Measurements from ENCODE around the gene SIRT6.

DNA sequence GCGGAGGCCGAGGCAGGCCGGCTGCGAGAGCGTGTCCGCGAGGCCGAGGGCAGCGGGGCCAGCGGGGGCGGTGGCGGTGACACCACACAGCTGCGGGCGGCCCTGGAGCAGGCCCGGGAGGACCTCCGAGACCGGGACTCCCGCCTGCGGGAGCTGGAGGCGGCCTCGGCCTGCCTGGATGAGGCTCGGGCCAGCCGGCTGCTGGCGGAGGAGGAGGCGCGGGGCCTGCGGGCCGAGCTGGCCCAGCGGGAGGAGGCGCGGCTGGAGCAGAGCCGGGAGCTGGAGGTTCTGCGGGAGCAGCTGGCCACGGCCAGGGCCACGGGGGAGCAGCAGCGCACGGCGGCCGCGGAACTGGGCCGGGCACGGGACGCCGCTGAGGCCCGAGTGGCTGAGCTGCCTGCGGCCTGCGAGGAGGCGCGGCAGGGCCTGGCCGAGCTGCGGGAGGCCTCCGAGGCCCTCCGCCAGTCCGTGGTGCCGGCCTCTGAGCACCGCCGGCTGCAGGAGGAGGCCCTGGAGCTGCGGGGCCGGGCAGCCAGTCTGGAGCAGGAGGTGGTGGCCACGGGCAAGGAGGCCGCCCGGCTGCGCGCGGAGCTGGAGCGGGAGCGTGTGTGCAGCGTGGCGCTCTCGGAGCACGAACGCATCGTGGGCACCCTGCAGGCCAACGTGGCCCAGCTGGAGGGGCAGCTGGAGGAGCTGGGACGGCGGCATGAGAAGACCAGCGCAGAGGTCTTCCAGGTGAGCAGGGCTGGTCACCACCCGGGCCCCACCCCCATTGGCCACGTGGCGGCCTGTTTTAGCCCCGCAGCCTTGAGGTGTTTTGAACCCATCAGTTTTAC, 35.3 kb upstream of the SIRT6 start:
- TF ChIP-seq POLR2A (IDR thresholded peaks at IDR 0.05) (no peak), CTCF (IDR thresholded peaks at IDR 0.05) (no peak)

All from prostate gland (tissue), 2 donors.